ENCODE data around the gene SCN1B.

DNA sequence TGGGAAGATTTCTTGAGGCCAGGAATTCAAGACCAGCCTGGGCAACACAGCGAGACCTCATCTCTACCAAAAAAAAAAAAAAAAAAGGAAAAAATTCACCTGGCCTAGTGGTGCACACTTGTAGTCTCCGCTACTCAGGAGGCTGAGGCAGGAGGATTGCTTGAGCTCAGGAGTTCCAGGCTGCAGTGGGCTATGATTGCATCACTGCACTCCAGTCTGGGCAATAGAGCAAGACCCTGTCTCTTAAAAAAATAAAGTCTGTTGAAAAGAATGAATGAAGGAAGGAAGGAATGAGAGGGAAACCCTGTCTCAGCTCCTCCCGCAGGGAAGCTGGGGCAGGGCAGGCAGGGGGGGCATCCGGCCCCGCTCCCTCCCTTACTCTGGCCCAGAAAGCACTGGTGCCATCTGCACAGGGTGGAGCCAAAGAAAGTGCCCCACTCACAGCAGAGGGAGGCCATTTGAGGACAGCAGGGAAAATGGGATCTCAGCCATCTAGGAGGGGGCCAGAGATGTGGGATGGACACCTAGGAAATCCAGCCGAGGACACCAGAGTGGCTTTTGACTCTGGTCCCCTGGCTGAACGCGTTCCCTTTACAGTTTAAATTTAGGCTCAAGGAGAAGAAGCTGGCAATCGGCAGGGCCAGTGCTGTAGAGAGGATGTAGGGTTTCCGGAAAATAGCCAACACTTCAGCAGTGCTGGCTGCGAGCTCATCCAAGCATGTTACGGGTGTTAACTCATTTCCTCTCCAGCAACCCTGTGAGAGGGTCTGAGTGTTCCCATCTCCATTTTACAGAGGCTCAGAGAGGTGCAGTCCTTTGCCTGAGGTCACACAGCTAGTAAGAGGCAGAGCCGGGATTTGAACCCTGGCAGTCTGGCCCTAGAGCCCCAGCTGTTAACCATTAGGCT lies 7.7 kb downstream of the SCN1B start:
- TF ChIP-seq POLR2A (IDR thresholded peaks at IDR 0.05): no peak
- TF ChIP-seq, protein P1, sequence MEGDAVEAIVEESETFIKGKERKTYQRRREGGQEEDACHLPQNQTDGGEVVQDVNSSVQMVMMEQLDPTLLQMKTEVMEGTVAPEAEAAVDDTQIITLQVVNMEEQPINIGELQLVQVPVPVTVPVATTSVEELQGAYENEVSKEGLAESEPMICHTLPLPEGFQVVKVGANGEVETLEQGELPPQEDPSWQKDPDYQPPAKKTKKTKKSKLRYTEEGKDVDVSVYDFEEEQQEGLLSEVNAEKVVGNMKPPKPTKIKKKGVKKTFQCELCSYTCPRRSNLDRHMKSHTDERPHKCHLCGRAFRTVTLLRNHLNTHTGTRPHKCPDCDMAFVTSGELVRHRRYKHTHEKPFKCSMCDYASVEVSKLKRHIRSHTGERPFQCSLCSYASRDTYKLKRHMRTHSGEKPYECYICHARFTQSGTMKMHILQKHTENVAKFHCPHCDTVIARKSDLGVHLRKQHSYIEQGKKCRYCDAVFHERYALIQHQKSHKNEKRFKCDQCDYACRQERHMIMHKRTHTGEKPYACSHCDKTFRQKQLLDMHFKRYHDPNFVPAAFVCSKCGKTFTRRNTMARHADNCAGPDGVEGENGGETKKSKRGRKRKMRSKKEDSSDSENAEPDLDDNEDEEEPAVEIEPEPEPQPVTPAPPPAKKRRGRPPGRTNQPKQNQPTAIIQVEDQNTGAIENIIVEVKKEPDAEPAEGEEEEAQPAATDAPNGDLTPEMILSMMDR (IDR thresholded peaks at IDR 0.05): no peak
- TF ChIP-seq EP300 (IDR thresholded peaks at IDR 0.05): no peak
